ENCODE results near the gene PDZRN4.

DNA sequence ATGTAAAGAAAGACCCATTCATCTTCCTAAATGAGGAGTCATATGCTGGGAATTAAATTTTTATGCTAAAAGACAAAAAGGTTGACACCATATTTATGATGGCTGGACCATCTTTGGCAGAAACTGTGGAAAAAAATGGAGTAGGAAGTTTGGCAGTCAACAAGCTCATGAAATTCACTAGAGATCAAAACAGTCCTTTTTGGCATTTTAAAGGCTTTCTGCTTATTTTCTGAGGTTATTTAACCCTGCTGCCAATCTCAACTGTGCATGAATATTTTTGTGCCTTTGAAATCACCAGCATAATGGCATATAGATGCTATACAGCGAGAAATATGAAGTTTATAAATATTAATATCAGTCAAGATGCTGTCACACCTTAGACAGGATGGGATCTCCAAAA is 399.5 kb downstream of the PDZRN4 start:
- no peak for TF ChIP-seq CEBPB (IDR thresholded peaks at IDR 0.05)
- TF ChIP-seq EGR1 (IDR thresholded peaks at IDR 0.05): no peak
- TF ChIP-seq YY1 (IDR thresholded peaks at IDR 0.05; ENCODE audit: low read depth): no peak
